HFFc6 (cell line): Measurements from ENCODE around the gene TNFAIP2. TPM values are rescaled to one million over a fixed set of nuclear protein-coding genes. Genes with fewer than 3 reads are reported as not detected.

ENCODE experiments used
- DNase-seq: peaks from one replicate; pipeline ENCODE4 v3.0.0-alpha.2; 2018
- H3K27ac Mint-ChIP-seq: 2 replicates; pipeline ENCODE4 v1.8.0; 2020; ENCODE audit warnings: mild to moderate bottlenecking, mixed read lengths
- H3K27me3 Mint-ChIP-seq: 2 replicates; pipeline ENCODE4 v1.8.0; 2021; ENCODE audit warnings: mild to moderate bottlenecking, moderate library complexity, mixed read lengths; ENCODE audit not compliant: insufficient read depth
- H3K36me3 Mint-ChIP-seq: 2 replicates; pipeline ENCODE4 v1.8.0; 2021; ENCODE audit warnings: low read depth, mixed read lengths
- H3K4me1 Mint-ChIP-seq: 2 replicates; pipeline ENCODE4 v1.8.0; 2020; ENCODE audit warnings: low read depth, mixed read lengths
- H3K4me3 Mint-ChIP-seq: 2 replicates; pipeline ENCODE4 v1.8.0; 2020; ENCODE audit warnings: mild to moderate bottlenecking, moderate library complexity, mixed read lengths
- H3K9me3 Mint-ChIP-seq: 2 replicates; pipeline ENCODE4 v1.8.0; 2020; ENCODE audit warnings: mild to moderate bottlenecking, mixed read lengths
- total RNA-seq, 6 experiments: library from RNA; stranded (reverse); fragmentation: NEBNext Ultra II Directional; extraction: Animal tissue kit (Norgen Biotek cat#: 25700); gene quantifications; 2 replicates in 1 of 6; 3 replicates in 5 of 6; pipeline ENCODE4 v1.2.3, GENCODE V29; 2021
- TF ChIP-seq, protein P1 (sequence below): fragments of 200-600 bp; sonication (generic); IDR thresholded peaks from 2 replicates; pipeline ENCODE4 v1.5.0; 2021; ENCODE audit warnings: antibody characterized with exemption, mild to moderate bottlenecking

TNFAIP2 gene
- total RNA-seq, 6 experiments from 2014 or later, result 44.7 to 59.6 (median 46.4) TPM

DNA sequence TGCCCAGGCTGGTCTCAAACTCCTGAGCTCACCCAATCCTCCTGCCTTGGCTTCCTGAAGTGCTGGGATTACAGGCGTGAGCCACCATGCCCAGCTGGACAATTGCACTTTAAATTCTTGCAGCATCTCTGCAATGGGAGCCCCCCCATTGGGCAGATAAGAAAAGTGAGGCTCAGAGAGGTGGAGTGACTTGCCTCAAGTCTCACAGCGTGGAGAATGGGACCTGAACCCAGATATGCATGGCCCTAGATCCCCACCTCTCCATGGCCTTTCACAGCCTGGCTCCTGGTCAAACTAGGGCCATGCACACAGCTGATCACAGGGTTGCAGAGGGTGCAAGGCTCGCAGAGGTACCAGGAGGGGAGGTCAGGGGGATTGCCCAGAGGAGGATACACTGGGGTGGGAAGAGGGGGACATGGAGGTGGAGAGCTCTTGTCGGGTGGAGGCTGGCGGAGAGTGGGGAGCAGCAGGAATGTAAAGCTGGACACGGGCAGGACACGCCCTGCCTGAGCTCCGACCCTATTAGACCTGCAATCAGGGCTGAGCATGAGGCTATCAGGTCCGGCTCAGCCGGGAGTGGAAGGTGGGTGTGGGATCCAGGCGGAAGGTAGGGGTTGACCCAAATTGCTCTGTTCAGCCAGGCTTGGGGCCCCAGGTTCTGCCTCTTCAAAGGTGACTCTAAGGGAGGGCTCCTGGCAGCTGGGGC is 21.9 kb upstream of the TNFAIP2 start:
- TF ChIP-seq, protein P1, sequence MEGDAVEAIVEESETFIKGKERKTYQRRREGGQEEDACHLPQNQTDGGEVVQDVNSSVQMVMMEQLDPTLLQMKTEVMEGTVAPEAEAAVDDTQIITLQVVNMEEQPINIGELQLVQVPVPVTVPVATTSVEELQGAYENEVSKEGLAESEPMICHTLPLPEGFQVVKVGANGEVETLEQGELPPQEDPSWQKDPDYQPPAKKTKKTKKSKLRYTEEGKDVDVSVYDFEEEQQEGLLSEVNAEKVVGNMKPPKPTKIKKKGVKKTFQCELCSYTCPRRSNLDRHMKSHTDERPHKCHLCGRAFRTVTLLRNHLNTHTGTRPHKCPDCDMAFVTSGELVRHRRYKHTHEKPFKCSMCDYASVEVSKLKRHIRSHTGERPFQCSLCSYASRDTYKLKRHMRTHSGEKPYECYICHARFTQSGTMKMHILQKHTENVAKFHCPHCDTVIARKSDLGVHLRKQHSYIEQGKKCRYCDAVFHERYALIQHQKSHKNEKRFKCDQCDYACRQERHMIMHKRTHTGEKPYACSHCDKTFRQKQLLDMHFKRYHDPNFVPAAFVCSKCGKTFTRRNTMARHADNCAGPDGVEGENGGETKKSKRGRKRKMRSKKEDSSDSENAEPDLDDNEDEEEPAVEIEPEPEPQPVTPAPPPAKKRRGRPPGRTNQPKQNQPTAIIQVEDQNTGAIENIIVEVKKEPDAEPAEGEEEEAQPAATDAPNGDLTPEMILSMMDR, result no peak
- no peaks in the 10 kb centered on the region for H3K9me3 Mint-ChIP-seq
- no peak for DNase-seq
- H3K27ac Mint-ChIP-seq, result no peak overlapping the region
- H3K4me3 Mint-ChIP-seq, result no peak overlapping the region
- H3K4me1 Mint-ChIP-seq, result peaks cover 12% of the 10 kb centered on the region
- H3K27me3 Mint-ChIP-seq, result peaks cover 24% of the 10 kb centered on the region
- H3K36me3 Mint-ChIP-seq, result no peaks in the 10 kb centered on the region

DNA sequence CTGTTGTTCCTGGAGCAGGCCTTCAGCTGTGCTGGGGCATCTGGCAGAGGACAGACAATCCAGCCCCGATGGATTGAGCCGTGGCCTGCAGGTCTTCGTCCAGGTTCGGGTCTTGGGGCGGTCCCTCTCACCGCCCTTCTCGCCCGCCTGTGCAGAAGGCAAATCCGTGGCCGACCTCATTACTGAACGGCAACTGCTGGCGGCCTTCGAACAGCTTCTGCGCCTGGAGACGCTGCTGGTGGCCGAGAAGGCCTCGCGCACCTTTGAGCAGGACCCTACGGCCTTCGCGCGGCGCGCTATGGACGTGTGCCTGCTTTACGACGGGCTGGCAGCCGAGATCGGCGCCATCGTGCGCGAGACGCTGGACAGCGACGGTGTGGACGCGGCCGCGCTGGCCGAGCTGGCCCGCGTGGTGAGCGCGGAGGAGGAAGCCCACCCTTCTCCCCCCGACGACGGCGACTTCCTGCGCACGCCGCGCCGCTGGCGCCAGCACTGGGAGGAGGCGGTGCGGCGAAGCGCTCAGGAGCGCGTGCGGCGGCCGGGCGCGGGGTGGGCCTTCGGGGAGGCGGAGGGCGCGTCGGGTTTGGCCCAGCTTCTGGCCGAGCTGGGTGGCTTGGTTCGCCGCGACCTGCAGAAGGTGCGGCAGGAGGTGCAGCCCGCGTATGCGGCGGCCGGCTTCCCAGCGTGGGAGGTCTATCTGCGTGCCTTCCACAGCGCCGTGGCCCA is 21.1 kb upstream of the TNFAIP2 start:
- H3K27ac Mint-ChIP-seq, result no peak overlapping the region
- DNase-seq, result no peak
- TF ChIP-seq, protein P1, result no peak
- no peaks in the 10 kb centered on the region for H3K9me3 Mint-ChIP-seq
- H3K4me3 Mint-ChIP-seq, result no peak overlapping the region
- H3K36me3 Mint-ChIP-seq, result no peaks in the 10 kb centered on the region
- H3K27me3 Mint-ChIP-seq, result peaks cover 20% of the 10 kb centered on the region
- H3K4me1 Mint-ChIP-seq, result peaks cover 12% of the 10 kb centered on the region

DNA sequence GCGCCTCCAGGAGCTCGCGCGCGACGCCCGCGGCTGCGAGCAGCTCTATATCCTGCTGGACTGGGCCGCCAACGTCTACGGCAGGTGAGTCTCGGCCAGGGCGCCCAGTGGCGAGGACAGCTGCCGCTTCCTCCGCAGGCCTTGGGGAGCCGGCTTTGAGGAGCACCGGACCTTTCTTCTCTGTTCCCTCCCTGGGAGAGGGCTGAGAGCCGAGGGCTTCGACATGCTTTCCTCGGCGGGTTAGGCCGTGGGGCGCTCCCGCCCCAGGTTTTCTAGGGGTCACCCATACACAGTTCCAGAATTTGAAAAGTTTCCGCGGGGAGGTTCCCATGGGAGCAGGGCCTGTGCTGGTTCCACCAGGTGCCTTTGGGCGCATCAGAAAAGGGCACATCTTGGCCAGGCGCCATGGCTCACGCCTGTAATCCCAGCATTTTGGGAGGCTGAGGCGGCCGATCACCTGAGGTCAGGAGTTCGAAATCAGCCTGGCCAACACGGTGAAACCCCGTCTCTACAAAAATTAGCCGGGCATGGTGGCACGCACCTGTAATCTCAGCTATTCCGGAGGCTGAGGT is 20.5 kb upstream of the TNFAIP2 start:
- Mint-ChIP-seq H3K4me1 (peaks cover 12% of the 10 kb centered on the region), H3K4me3 (no peak overlapping the region), H3K27ac (no peak overlapping the region), H3K27me3 (peaks cover 18% of the 10 kb centered on the region), H3K36me3 (no peaks in the 10 kb centered on the region), H3K9me3 (no peaks in the 10 kb centered on the region)
- TF ChIP-seq, protein P1, result no peak
- DNase-seq, result no peak

DNA sequence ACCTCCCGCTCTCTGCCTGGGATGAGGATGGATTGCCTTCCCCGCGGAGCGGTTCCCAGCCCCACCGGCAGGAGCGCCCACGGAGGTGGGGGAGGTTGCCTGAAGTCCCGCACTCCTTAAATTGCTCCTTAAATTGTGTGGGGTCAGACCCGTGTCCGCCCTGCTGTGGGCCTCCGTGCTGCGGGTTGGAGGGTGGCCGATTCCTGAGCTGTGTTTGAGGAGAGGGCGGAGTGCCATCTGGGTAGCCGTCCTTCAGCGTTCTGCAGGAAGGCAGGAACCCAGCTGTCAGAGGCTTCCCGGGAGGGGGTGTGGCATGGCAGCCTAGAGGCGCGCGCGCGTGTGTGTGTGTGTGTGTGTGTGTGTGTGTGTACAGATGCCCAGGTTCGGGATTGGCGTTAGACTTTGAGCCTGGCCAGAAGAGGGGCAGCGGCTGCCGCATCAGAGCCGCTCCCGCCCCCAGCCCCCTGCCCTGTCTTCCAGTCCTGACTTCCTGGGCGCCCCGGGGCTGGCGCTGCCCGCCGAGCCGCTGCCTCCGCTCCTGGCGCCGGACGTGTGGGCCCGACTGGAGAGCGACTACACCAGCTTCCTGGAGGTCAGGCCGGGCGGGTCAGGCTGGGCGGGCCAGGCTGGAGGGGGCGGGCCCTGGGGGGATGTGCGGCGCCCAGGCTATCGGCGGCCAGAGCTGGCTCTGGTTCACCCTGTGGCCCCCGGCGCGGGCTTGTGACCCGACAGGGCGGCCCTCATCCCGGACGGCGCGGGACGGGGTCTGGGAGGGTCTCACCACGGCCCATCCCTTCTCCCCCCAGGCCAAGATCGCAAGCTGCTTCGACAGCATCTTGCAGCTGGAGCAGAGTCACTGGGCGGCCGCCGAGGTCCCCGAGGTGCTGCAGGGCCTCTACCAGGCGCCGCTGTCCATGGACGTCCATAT is 19.5 kb upstream of the TNFAIP2 start:
- Mint-ChIP-seq H3K9me3 (no peaks in the 10 kb centered on the region), H3K36me3 (no peaks in the 10 kb centered on the region), H3K4me1 (peaks cover 15% of the 10 kb centered on the region), H3K27me3 (peaks cover 13% of the 10 kb centered on the region), H3K4me3 (peak overlapping the region; percentile 63), H3K27ac (no peak overlapping the region)
- peak; percentile 50 for DNase-seq
- TF ChIP-seq, protein P1, result peak; percentile 58

DNA sequence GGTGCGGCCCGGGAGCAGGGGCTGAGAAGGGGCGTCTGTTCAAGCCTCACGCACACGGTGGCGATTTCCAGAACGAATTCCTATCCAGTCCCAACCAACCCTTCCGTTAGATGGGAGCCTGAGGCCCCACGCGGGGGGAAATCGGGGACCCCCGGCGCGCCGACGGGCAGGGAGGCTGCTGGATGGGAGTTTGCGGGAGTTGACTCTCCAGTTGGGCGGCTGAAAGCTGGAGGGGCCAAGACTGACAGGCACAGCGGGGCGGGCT is 18.9 kb upstream of the TNFAIP2 start:
- Mint-ChIP-seq H3K36me3 (no peaks in the 10 kb centered on the region), H3K27ac (no peak overlapping the region), H3K4me1 (peaks cover 18% of the 10 kb centered on the region), H3K9me3 (no peaks in the 10 kb centered on the region), H3K4me3 (no peak overlapping the region), H3K27me3 (peaks cover 13% of the 10 kb centered on the region)
- TF ChIP-seq, protein P1, result no peak
- no peak for DNase-seq
